Parathyroid adenoma (tissue), 2 donors: ENCODE measurements around the gene STXBP1.

Experiments
- H2AFZ ChIP-seq: fragments of 300-600 bp; sonication (generic); one replicate; pipeline ENCODE4 v1.7.0; 2017; ENCODE audit warnings: antibody characterized with exemption, mild to moderate bottlenecking
- H3K27ac ChIP-seq: fragments of 300-600 bp; sonication (generic); one replicate; pipeline ENCODE4 v1.7.0; 2017
- H3K27me3 ChIP-seq: fragments of 300-600 bp; sonication (generic); one replicate; pipeline ENCODE4 v1.7.0; 2017; ENCODE audit warnings: low read length; ENCODE audit not compliant: control insufficient read depth, insufficient read depth
- H3K36me3 ChIP-seq: fragments of 300-600 bp; sonication (generic); one replicate; pipeline ENCODE4 v1.7.0; 2017; ENCODE audit warnings: low read length; ENCODE audit not compliant: control insufficient read depth, insufficient read depth
- H3K4me1 ChIP-seq: fragments of 300-600 bp; sonication (generic); one replicate; pipeline ENCODE4 v1.7.0; 2017; ENCODE audit warnings: control low read depth
- H3K4me2 ChIP-seq: fragments of 300-600 bp; sonication (generic); one replicate; pipeline ENCODE4 v1.7.0; 2017; ENCODE audit warnings: low read length
- H3K4me3 ChIP-seq: fragments of 300-600 bp; sonication (generic); one replicate; pipeline ENCODE4 v1.7.0; 2017; ENCODE audit warnings: low read depth, low read length
- H3K79me2 ChIP-seq: fragments of 300-600 bp; sonication (generic); one replicate; pipeline ENCODE4 v1.7.0; 2017; ENCODE audit warnings: control low read depth
- H3K9ac ChIP-seq: fragments of 300-600 bp; sonication (generic); one replicate; pipeline ENCODE4 v1.7.0; 2017; ENCODE audit warnings: mild to moderate bottlenecking
- H3K9me3 ChIP-seq: fragments of 300-600 bp; sonication (generic); one replicate; pipeline ENCODE4 v1.7.0; 2017; ENCODE audit warnings: low read length; ENCODE audit not compliant: control insufficient read depth
- CTCF ChIP-seq: fragments of 300-600 bp; sonication (generic); IDR thresholded peaks from one replicate; pipeline ENCODE4 v1.7.0; 2017; ENCODE audit warnings: antibody characterized with exemption, mild to moderate bottlenecking
- donor health status: primary hyperparathyroidism.

STXBP1 gene

GRCh38 chr9:127680226-127680625 lies 68.1 kb downstream of the STXBP1 start:
- Histone ChIP-seq H3K4me3 (no peak overlapping the region), H3K9ac (no peak overlapping the region), H3K27ac (no peak overlapping the region), H3K4me2 (no peak overlapping the region), H3K79me2 (no peaks in the 10 kb centered on the region), H3K9me3 (no peaks in the 10 kb centered on the region), H3K27me3 (no peaks in the 10 kb centered on the region), H3K36me3 (no peaks in the 10 kb centered on the region), H2AFZ (no peak overlapping the region), H3K4me1 (no peaks in the 10 kb centered on the region)
- TF ChIP-seq CTCF = no peak

- H3K9me3 ChIP-seq = no peaks in the 10 kb centered on the region
- no peak for TF ChIP-seq CTCF
- no peak overlapping the region for H3K9ac ChIP-seq
- no peak overlapping the region for H3K4me2 ChIP-seq
- H3K36me3 ChIP-seq = no peaks in the 10 kb centered on the region
- H2AFZ ChIP-seq = no peak overlapping the region
- no peaks in the 10 kb centered on the region for H3K27me3 ChIP-seq
- H3K79me2 ChIP-seq = no peaks in the 10 kb centered on the region
- H3K4me3 ChIP-seq = no peak overlapping the region
- H3K27ac ChIP-seq = no peak overlapping the region
- H3K4me1 ChIP-seq = no peaks in the 10 kb centered on the region
Observed at GRCh38 chr9:127680846-127681245, 68.8 kb downstream of the STXBP1 start.

GRCh38 chr9:127682351-127683136 lies 70.5 kb downstream of the STXBP1 start:
- Histone ChIP-seq H3K27ac (no peak overlapping the region), H3K36me3 (no peaks in the 10 kb centered on the region), H3K9me3 (no peaks in the 10 kb centered on the region)

GRCh38 chr9:127683723-127684122 lies 71.6 kb downstream of the STXBP1 start:
- H3K9me3 ChIP-seq = no peaks in the 10 kb centered on the region
- TF ChIP-seq CTCF = no peak
- H3K4me2 ChIP-seq = no peak overlapping the region
- no peaks in the 10 kb centered on the region for H3K79me2 ChIP-seq
- H3K27ac ChIP-seq = no peak overlapping the region
- no peak overlapping the region for H2AFZ ChIP-seq
- H3K4me3 ChIP-seq = no peak overlapping the region
- no peaks in the 10 kb centered on the region for H3K27me3 ChIP-seq
- H3K9ac ChIP-seq = no peak overlapping the region
- H3K36me3 ChIP-seq = no peaks in the 10 kb centered on the region
- H3K4me1 ChIP-seq = no peaks in the 10 kb centered on the region

More at GRCh38 chr9:127682351-127683136, 70.5 kb downstream of the STXBP1 start:
- Histone ChIP-seq H3K4me2 (no peak overlapping the region), H2AFZ (no peak overlapping the region), H3K27me3 (no peaks in the 10 kb centered on the region), H3K4me3 (no peak overlapping the region), H3K79me2 (no peaks in the 10 kb centered on the region), H3K4me1 (no peaks in the 10 kb centered on the region), H3K9ac (no peak overlapping the region)
- TF ChIP-seq CTCF = no peak

GRCh38 chr9:127684576-127684975 lies 72.5 kb downstream of the STXBP1 start:
- H3K9me3 ChIP-seq = no peaks in the 10 kb centered on the region
- no peaks in the 10 kb centered on the region for H3K36me3 ChIP-seq
- no peak overlapping the region for H3K27ac ChIP-seq
- H3K4me1 ChIP-seq = no peaks in the 10 kb centered on the region
- H3K79me2 ChIP-seq = no peaks in the 10 kb centered on the region
- H3K4me3 ChIP-seq = no peak overlapping the region
- no peak overlapping the region for H3K9ac ChIP-seq
- H3K27me3 ChIP-seq = no peaks in the 10 kb centered on the region
- no peak overlapping the region for H3K4me2 ChIP-seq
- H2AFZ ChIP-seq = no peak overlapping the region
- no peak for TF ChIP-seq CTCF
